Panc1 (cell line): ENCODE data around the gene FXYD7.

Experiments
- CTCF ChIP-seq: fragments of 450-650 bp; IDR thresholded peaks from 2 replicates; pipeline ENCODE4 v1.5.1; 2017; ENCODE audit warnings: mild to moderate bottlenecking
- POLR2AphosphoS5 ChIP-seq: IDR thresholded peaks from 2 replicates; pipeline ENCODE4 v1.6.1; 2012; ENCODE audit warnings: mild to moderate bottlenecking, low read depth, low read length, moderate library complexity

- TF ChIP-seq CTCF (no peak), POLR2AphosphoS5 (no peak)
Observed at GRCh38 chr19:35116072-35116801, 26.8 kb upstream of the FXYD7 start.
